Measurements from ENCODE around the gene TTC17.
"Not testable (repeated sequence)": the region's sequence is repeated elsewhere in the genome, so short reads cannot be mapped to it uniquely, and the experiment has no call there.

The TTC17 gene

GRCh38 chr11:43382614-43383013 lies 23.9 kb downstream of the TTC17 start:
- no peak for DNase-seq (ENCODE audit: low spot score)

GRCh38 chr11:43384393-43384792 lies 25.7 kb downstream of the TTC17 start:
- no peak for DNase-seq (ENCODE audit: low spot score)

GRCh38 chr11:43392713-43393112 lies 34.0 kb downstream of the TTC17 start:
- no peak for DNase-seq (ENCODE audit: low spot score)

GRCh38 chr11:43393765-43394355 lies 35.1 kb downstream of the TTC17 start:
- no peak for DNase-seq (ENCODE audit: low spot score)

- DNase-seq (ENCODE audit: low spot score) = no peak
These were observed 37.9 kb downstream of the TTC17 start for GRCh38 chr11:43396617-43397016.

GRCh38 chr11:43397251-43397650 lies 38.5 kb downstream of the TTC17 start:
- no peak for DNase-seq (ENCODE audit: low spot score)

GRCh38 chr11:43399983-43400630 lies 41.4 kb downstream of the TTC17 start:
- no peak for DNase-seq (ENCODE audit: low spot score)

GRCh38 chr11:43401252-43401651 lies 42.5 kb downstream of the TTC17 start:
- DNase-seq (ENCODE audit: low spot score) = no peak

- not testable (repeated sequence) for DNase-seq (ENCODE audit: low spot score)
These were observed 43.1 kb downstream of the TTC17 start for GRCh38 chr11:43401811-43402210.

- DNase-seq (ENCODE audit: low spot score) = no peak
These were observed 44.9 kb downstream of the TTC17 start for GRCh38 chr11:43403357-43404231.

GRCh38 chr11:43404406-43404805 lies 45.7 kb downstream of the TTC17 start:
- DNase-seq (ENCODE audit: low spot score) = no peak

GRCh38 chr11:43404836-43405479 lies 46.2 kb downstream of the TTC17 start:
- DNase-seq (ENCODE audit: low spot score) = no peak

GRCh38 chr11:43408277-43408676 lies 49.6 kb downstream of the TTC17 start:
- no peak for DNase-seq (ENCODE audit: low spot score)

- DNase-seq (ENCODE audit: low spot score) = no peak
These were observed 51.7 kb downstream of the TTC17 start for GRCh38 chr11:43410394-43410793.

GRCh38 chr11:43418197-43418596 lies 59.5 kb downstream of the TTC17 start:
- no peak for DNase-seq (ENCODE audit: low spot score)

- DNase-seq (ENCODE audit: low spot score) = peak; percentile 11
These were observed 60.7 kb downstream of the TTC17 start for GRCh38 chr11:43419460-43419859.

GRCh38 chr11:43427971-43428370 lies 69.3 kb downstream of the TTC17 start:
- no peak for DNase-seq (ENCODE audit: low spot score)

- DNase-seq (ENCODE audit: low spot score) = not testable (repeated sequence)
These were observed 72.2 kb downstream of the TTC17 start for GRCh38 chr11:43430916-43431315.

- DNase-seq (ENCODE audit: low spot score) = no peak
These were observed 76.2 kb downstream of the TTC17 start for GRCh38 chr11:43434893-43435292.

- DNase-seq (ENCODE audit: low spot score) = no peak
These were observed 81.8 kb downstream of the TTC17 start for GRCh38 chr11:43440486-43440885.

- DNase-seq (ENCODE audit: low spot score) = no peak
These were observed 85.1 kb downstream of the TTC17 start for GRCh38 chr11:43443811-43444210.

GRCh38 chr11:43447151-43447550 lies 88.4 kb downstream of the TTC17 start:
- DNase-seq (ENCODE audit: low spot score) = no peak

GRCh38 chr11:43458486-43458885 lies 99.8 kb downstream of the TTC17 start:
- no peak for DNase-seq (ENCODE audit: low spot score)
